ENCODE data around the gene HHAT.

DNA sequence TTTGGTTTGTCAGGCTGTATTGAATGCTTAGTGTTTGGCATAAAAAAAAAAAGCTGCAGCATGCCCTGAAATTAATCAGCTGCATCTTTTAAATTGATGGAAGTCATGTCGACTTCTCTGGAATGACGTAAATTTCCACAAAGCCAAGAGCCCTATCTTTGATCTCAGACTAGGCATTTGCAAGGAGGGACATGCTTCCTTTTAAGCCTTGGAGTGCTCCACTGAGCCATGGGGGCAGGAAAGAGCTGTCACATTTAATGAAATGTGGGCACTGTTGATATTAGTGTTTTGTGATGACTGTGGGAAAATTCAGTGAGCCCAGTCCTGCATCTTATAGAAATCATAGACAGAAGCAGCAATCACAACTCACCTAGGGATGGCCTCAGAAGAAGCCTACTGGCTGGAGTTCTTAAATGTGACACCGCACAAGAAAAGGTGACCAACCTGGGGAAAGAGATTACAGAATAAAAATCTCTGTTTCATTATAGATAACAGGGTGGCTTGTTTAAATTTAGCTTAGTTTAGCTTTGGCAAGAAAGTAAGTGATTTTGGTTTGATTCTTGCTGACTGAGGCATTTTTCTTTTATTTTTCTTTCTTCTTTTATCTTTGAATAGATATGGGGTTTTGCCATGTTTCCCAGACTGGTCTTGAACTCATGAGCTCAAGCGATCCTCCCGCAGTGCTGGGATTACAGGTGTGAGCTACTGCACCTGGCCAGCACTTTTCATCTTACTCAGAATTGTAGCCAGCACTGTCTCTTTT is 188.2 kb downstream of the HHAT start:
- TF ChIP-seq POLR2A (IDR thresholded peaks at IDR 0.05): no peak
- TF ChIP-seq CTCF (IDR thresholded peaks at IDR 0.05 in 4 of 5, conservative IDR thresholded peaks at IDR 0.05 in 1 of 5): no peak

All from gastrocnemius medialis (tissue), 4 donors.